LHCN-M2 (cell line): ENCODE measurements around the gene SDR9C7. TPM values are rescaled to one million over a fixed set of nuclear protein-coding genes. Genes with fewer than 3 reads are reported as not detected.
"Not testable (repeated sequence)": the region's sequence is repeated elsewhere in the genome, so short reads cannot be mapped to it uniquely, and the experiment has no call there.

Experiments used
- DNase-seq: peaks from one replicate; pipeline ENCODE4 v3.0.0-alpha.2; 2012; ENCODE audit warnings: low read depth
- total RNA-seq: library from RNA; depleted of rRNA; stranded (reverse); fragments of >200 nt; gene quantifications from 2 replicates; pipeline ENCODE4 v1.2.3, GENCODE V29; 2014

Gene SDR9C7
- total RNA-seq, 1 experiment from 2014 or later = not detected

DNA sequence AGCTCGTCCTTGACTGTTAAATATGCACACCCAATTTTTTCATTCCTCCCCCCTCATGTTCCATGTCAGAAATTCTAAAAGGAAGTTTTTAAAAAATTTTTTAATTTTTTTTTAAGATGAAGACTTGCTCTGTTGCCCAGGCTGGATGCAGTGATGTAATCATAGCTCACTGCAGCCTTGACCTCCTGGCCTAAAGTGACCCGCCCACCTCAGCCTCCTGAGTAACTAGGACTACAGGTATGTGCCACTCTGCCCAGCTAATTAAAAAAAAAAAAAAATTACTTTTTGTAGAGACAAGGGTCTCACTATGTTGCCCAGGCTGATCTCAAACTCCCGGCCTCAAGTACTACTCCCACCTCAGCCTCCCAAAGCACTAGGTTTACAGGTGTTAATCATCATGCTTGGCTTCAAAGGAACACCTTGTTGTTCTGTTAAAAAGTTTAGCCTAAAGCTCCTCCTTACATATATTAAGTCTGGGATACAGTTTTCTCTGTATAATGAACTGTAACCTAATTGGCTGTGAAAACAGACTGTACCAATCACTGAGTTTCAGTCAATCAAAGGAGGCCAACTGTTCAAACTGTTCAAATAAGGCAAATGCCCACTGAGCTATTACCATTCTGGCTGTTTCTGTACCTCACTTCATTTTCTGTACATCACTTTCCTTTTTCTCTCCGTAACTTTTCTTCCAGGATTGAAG is 17.8 kb downstream of the SDR9C7 start:
- DNase-seq = no peak

DNA sequence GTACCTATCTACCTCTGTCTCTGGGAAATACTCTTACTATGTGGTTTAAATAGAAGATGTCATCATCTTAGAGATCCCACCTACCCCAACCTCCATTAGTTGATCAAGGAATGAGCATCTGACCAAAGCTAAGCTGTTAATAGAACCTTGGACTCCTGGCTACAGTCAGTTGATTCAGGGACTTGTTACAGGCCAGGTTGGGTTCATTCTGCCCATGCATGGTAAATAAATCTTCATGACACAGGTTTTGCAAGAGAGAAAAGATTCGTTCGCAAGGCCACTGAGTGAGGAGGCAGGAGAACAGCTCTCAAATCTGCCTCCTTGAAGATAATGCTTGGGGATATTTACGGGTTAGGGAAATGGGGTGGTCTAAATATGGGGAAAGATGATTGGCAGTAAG is 19.5 kb downstream of the SDR9C7 start:
- DNase-seq = no peak

DNA sequence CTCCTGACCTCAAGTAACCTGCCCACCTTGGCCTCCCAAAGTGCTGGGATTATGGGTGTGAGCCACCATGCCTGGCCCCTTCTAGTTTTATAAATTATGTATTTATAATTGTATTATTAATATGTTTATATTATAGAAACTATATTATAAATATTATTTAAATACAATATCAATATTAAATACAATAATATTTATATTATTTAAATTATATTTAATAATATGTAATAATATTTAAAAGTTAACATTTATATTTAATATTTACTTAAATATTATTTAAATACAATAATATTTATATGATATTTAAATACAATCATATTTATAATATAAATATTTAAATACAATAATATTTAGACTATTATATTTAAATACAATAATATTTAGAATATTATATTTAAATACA is 20.0 kb downstream of the SDR9C7 start:
- DNase-seq = no peak

DNA sequence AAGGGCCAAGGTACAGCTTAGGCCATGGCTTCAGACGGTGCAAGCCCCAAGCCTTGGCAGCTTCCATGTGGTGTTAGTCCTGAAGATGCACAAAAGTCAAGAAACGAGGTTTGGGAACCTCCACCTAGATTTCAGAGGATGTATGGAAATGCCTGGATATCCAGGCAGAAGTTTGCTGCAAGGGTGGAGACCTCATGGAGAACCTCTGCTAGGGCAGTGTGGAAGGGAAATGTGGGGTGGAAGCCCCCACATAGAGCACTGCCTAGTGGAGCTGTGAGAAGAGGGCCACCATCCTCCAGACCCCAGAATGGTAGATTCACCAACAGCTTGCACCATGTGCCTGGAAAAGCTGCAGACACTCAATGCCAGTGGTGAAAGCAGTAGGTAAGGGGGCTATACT is 24.8 kb downstream of the SDR9C7 start:
- DNase-seq = not testable (repeated sequence)

DNA sequence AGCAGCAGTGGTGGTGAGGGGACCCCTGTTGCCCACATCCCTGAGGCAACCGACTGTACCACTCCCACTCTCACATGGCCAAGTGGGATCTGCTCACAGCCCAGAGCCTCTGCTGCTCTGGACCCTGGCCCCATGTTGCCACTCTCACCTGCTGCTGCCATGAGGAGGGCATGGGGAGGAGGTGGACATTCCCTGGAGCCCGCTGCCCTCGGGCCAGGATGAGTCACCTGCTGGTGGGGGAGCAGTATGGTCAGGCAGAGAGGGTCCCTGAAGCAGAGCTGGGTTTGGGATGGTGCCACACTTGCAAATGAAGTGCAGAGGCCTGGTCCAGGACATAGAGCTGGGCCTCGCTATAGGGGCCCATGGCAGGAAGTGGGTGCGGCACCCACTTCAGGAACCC is 26.1 kb downstream of the SDR9C7 start:
- DNase-seq = no peak

DNA sequence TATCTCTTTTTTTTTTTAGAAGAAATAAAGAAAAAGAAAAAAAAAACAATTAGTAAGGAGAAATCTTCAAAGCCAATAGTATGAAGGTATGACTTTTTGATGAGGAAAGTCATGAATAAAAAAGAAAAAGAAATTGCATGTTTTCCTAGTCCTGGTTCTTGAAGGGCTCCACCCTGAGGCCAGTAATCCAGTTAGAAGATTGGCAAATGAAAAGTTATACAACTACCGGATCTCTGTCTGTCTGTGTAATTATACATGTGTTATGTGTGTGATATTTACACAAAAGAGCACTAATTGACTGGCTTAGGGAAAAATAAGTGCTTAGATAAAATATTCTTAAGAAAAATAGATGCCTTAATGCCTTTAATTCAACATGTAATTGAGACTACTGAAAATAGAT is 28.4 kb downstream of the SDR9C7 start:
- DNase-seq = no peak

DNA sequence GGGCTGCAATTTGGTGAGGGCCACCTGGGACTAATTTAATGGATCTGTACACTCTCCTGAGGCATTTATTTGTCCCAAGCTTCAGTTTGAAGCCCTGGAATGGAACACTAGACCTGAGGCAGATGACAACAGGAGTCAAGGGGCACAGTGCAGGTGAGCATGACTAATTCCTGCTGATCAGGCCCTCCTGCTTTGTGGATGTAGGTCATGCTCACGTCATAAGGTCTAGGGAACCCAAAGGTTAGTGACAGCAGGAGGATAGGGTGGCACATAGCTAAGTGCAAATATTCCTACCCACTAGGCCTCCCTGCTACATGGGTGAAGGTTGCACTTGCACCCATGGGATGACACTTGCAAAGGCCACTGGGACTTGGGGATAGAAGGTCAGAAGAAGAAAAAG is 30.8 kb downstream of the SDR9C7 start:
- DNase-seq = no peak

DNA sequence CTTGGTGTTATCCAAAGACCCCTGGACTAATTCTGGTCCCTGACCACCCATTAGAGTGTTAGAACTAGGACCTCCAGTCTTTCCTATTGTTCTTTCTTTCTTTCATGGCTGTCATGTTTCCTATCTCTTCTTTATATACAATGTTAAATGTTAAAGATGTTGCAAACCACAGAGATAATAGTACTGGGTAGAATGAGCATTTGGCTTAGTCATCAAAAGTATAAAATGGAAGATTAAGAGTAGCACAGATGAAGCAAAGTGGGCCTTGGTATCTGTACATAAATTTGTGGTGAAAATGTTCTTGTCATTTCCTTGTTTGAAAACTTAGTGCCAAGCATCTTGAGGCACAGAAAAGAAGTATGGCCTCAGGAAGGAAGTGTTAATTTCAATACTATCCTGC is 32.9 kb downstream of the SDR9C7 start:
- not testable (repeated sequence) for DNase-seq

DNA sequence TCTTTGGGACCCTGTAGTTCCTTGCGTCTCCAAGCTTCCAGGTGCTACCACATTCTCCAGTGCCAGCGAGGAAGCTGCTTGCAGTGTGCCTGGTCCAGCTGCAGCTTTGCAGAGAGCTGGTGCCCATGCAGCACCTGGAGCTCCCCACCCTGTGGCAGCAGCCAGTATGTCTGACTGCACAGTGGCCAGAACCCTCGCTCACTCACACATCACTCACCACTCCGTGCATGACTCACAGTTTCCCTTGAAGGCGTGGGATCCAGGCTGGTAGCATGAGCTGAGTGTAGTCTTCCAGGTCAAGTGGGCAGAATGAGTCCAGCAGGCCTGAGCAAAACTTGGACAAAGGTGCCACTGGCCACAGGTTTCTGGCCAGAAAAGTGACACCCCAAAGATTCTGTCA is 33.6 kb downstream of the SDR9C7 start:
- DNase-seq = peak; percentile 46

DNA sequence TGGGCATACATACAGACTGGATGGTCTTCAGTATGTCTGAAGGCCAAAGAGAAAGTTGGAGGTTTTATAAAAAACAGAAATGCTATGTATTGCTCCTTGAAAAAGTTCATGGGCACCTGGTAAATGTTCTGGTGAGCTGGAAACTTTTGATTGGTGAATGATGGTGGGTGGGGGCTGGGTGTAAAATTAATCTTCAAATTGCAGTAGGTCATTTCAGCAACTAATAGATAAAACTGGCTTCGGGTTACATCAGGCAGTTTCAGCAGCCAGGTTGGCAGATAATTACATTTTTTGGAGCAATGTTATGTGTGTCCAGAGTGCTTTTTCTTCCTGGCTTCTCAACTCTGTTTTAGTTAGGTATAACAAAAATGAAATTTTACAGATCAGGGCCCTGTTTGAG is 35.3 kb downstream of the SDR9C7 start:
- DNase-seq = no peak

DNA sequence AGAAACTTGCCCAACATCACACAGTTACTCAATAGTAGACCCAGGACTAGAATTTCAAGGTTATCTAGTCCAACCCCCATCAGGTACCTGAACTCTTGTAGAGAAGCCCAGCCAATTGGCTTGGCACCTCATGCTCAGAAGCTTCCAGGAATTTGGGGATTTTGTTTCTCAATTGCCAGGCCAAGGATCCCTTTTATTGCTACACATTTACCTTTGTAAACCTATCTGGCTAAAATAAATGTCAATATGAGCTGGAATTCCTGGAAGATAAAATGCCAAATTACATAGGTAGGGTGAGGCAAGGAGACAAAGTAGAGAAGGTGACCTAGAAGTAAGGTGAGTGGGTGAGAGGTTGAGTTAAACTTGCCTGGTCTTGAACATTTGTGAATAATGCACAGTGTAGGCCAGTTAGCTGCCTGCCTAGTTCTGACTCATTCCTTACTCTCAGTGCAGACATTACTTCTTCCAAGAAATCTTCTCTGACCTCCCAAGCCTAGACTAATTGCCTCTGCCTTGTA is 36.3 kb downstream of the SDR9C7 start:
- DNase-seq = no peak

DNA sequence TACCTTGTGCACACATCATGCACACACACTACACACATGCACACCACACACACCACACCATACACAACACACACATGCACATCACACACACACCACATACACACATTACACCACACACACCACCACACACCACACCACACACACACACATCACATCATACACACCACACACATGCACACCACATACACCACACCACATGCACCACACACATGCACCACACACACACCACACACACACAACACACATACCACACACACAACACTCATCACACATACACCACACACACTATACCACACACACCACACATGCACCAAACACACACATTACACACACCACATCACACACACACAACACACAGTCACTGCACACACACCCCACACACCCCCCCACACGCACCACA is 38.1 kb downstream of the SDR9C7 start:
- no peak for DNase-seq

DNA sequence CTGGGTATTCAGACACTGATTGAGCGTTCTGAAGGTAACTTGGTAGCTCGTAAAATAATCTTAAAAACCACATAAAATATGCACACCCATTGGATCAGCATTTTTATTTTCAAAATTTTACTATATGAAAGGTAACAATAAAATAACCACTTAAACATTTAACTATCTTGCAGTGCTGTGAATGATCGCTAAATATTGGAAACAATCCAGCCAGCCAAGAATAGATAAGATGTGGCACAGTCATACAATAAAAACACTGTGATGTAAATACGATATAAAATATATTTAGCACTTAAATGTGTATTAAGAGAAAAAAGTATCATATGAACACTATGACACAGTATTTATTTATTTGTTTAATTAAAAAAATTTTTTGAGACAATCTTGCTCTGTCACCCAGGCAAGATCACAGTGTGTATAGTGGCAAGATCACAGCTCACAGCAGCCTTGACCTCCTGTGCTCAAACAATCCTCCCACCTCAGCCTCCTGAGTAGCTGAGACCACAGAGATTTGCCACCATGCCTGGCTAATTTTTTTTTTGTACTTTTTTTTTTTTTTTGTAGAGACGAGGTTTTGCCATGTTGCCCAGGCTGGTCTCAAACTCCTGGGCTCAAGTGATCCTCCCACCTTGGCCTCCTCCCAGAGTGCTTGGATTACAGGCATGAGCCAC is 39.4 kb downstream of the SDR9C7 start:
- no peak for DNase-seq

DNA sequence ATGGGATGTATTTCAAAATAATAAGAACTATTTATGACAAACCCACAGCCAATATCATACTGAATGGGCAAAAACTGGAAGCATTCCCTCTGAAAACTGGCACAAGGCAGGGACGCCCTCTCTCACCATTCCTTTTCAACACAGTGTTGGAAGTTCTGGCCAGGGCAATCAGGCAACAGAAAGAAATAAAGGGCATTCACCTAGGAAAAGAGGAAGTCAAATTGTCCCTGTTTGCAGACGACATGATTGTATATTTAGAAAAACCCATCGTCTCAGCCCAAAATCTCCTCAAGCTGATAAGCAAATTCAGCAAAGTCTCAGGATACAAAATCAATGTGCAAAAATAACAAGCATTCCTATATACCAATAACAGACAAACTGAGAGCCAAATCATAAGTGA is 42.3 kb downstream of the SDR9C7 start:
- not testable (repeated sequence) for DNase-seq

DNA sequence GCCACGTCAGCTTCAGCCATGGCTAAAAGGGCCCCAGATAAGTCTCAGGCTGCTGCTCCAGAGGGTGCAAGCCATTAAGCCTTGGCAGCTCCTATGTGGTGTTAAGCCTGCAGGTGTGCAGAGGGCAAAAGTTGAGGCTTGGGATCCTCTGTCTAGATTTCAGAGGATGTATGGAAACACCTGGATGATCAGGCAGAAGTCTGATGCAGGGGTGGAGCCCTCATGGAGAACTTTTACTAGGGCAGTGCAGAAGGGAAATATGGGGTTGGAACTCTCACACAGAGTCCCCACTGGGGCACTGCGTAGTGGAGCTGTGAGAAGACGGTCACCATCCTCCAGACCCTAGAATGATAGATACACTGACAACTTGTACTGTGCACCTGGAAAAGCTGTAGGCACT is 47.9 kb downstream of the SDR9C7 start:
- no peak for DNase-seq

DNA sequence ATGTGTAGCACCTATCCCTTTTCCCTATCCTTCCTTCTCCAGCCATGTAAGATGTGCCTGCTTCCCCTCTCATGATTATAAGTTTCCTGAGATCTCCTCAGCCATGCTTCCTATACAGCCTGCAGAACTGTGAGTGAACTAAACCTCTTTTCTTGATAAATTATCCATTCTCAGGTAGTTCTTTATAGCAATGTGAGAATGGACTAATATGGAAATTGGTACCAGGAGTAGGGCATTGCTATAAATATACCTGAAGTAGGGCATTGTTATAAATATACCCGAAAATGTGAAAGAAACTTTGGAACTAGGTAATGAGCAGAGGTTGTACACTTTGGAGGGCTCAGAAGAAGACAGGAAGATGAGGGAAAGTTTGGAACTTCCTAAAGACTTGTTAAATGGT is 48.9 kb downstream of the SDR9C7 start:
- no peak for DNase-seq

DNA sequence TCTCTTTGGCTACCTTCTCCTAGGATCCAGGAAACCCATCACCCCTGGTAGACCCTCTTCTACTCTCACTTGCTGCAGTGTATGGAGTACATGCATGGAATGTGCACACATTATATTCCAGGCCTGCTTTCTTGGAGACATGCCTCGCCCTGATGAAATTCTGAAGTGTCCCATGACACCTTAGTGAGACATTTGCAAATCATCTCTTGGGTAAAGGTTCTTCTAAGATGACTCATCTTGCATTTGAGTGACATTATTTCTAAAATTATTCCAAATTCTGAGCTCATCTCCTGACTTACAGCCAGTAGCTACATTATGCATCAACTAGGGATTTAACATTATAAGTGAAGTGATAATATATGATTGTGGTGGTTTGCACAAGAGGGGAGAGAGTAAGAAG is 49.8 kb downstream of the SDR9C7 start:
- DNase-seq = no peak

DNA sequence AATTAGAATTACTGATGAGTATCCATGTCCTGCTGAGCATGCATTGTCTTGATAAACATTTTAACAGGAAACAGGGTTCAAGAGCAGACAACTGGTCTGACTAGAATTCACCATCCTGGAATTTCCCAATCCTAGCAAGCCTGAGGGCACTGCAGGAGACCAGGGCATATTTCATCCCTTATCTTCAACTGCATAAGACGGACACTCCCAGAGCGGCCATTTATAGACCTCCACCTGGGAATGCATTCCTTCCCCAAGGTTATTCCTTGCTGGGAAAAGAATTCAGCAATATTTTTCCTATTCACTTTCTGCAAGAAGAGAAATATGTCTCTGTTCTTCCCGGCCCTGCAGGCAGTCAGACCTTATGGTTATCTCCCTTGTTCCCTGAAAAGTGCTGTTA is 51.8 kb downstream of the SDR9C7 start:
- not testable (repeated sequence) for DNase-seq

DNA sequence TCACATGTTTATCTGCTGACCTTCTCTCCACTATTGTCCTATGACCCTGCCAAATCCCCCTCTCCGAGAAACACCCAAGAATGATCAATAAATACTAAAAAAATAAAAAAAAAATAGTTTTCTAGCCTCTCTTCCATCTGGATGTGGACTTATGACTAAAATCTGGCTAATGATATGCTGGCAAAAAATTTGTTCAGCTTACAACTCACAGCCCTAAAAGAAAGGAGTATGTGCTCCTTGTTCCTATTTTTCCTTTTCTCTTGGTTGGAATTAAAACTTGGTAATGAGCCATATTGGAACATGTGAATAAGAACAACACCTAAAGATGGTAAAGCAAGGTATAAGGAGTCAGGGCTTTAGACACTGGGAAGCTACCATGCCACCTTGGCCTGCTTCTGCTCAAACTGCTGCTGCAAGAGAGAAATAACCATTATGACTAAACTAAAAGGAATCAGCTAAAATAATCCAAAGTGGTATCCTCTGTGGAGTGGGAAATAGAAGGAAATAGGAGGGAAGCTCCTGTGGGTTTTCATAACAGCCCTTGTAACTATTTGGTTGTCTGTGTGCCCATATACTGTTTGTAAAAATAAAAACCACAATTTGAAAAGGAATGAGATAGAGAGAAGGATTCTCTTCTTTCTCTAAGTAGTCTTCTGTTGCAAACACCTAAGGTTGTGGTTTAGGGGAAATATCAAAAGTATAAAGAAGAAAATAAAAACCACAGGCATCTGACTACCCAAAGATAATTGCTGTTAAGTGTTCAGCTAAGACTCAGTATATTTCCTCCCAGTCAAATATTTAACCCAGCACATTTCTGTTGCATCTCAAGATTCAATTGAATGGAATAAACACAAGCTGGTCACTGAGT is 53.8 kb downstream of the SDR9C7 start:
- DNase-seq = peak; percentile 45

DNA sequence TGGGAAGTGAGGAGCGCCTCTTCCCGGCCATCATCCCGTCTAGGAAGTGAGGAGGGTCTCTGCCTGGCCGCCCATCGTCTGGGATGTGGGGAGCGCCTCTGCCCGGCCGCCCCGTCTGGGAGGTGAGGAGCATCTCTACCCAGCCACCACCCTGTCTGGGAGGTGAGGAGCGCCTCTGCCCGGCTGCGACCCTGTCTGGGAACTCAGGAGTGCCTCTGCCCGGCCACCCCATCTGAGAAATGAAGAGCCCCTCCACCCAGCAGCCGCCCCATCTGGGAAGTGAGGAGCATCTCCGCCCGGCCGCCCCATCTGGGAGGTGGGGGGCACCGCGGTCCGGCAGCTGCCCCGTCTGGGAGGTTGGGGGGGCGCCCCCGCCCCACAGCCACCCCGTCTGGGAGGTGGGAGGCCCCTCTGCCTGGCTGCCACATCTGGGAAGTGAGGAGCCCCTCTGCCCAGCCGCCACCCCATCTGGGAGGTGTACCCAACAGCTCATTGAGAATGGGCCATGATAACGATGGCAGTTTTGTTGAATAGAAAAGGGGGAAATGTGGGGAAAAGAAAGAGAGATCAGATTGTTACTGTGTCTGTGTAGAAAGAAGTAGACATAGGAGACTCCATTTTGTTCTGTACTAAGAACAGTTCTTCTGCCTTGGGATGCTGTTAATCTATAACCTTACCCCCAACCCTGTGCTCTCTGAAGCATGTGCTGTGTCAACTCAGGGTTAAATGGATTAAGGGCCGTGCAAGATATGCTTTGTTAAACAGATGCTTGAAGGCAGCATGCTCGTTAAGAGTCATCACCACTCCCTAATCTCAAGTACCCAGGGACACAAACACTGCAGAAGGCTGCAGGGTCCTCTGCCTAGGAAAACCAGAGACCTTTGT is 54.7 kb downstream of the SDR9C7 start:
- DNase-seq = not testable (repeated sequence)

DNA sequence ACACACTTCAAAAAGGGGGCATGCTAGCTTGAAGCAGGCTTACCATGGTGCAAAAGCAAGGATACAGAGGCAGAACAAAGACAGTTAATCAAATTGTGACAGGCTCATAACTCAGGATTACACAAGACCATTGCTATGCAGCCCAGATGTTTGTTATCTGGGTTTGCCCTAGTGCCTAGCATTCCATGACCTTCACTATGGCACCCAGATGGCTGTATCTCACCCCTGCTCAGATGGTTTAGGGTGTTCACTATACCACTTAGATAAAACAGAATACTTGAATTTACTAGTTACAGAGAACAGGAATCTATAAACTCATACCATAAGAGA is 56.2 kb downstream of the SDR9C7 start:
- DNase-seq = no peak
